Esophagus muscularis mucosa (tissue), 4 donors: ENCODE data around the gene HNRNPA1. TPM values are rescaled to one million over a fixed set of nuclear protein-coding genes. Genes with fewer than 3 reads are reported as not detected.

ENCODE experiments used
- DNase-seq: peaks from one replicate; pipeline ENCODE4 v3.0.0-alpha.2; 2017; ENCODE audit errors: extremely low spot score
- H3K27ac ChIP-seq, 4 donors: fragments of 200-600 bp; sonication (generic); replicated peaks in 1 of 4; 1 replicate in 3 of 4; 2 replicates in 1 of 4; pipeline ENCODE4 v1.5.1; 2016 to 2019; ENCODE audit warnings: mild to moderate bottlenecking in 1 of 4
- H3K27me3 ChIP-seq, 4 donors: fragments of 200-600 bp; sonication (generic); one replicate each; pipeline versions ENCODE4 v1.5.1 to v1.6.0; 2016 to 2019
- H3K36me3 ChIP-seq, 4 donors: fragments of 200-600 bp; sonication (generic); one replicate each; pipeline ENCODE4 v1.5.1; 2016 to 2019
- H3K4me1 ChIP-seq, 4 donors: fragments of 200-600 bp; sonication (generic); one replicate each; pipeline ENCODE4 v1.5.1; 2016 to 2019
- H3K4me3 ChIP-seq, 4 donors: fragments of 200-600 bp; sonication (generic); 1 replicate in 2 of 4; 2 replicates in 2 of 4; pipeline ENCODE4 v1.5.1; 2016 to 2019; ENCODE audit warnings: mild to moderate bottlenecking in 4 of 4, moderate library complexity in 1 of 4
- H3K9me3 ChIP-seq, 4 donors: fragments of 200-600 bp; sonication (generic); 1 replicate in 3 of 4; 2 replicates in 1 of 4; pipeline ENCODE4 v1.5.1; 2016 to 2019
- CTCF ChIP-seq, 3 experiments: fragments of 200-600 bp in 2 of 3; fragments of 450-650 bp in 1 of 3; sonication (generic) in 2 of 3; IDR thresholded peaks; one replicate each; pipeline ENCODE4 v1.5.1; 2017 to 2019; ENCODE audit warnings: antibody characterized with exemption in 3 of 3, mild to moderate bottlenecking in 2 of 3, moderate library complexity in 1 of 3
- EP300 ChIP-seq: sonication (generic); formaldehyde crosslinking; IDR thresholded peaks from one replicate; pipeline ENCODE4 v1.6.1; 2017; ENCODE audit warnings: antibody characterized with exemption
- POLR2A ChIP-seq: fragments of 450-650 bp; IDR thresholded peaks from one replicate; pipeline ENCODE4 v1.6.1; 2017; ENCODE audit warnings: antibody characterized with exemption, moderate library complexity, mild to moderate bottlenecking, low read depth
- POLR2AphosphoS5 ChIP-seq, 2 donors: sonication (generic); formaldehyde crosslinking; IDR thresholded peaks; one replicate each; pipeline ENCODE4 v1.6.1; 2017; ENCODE audit warnings: antibody characterized with exemption in 2 of 2
- WGBS: methylation state at CpG from one replicate; pipeline ENCODE4 v1.1.5; 2018; 5-methylcytosine and 5-hydroxymethylcytosine counted together
- intact Hi-C: fragments of 100-400 bp; cut with DNase I; formaldehyde crosslinking; loops from one replicate; pipeline ENCODE4 v1.15.1; 2023
- total RNA-seq, 4 donors: library from RNA; depleted of rRNA; stranded (reverse); fragments of >200 nt; gene quantifications; one replicate each; pipeline versions ENCODE4 v1.1.0 to v1.2.1, GENCODE V29; 2016

HNRNPA1 gene
- total RNA-seq, 4 donors from 2014 or later, result 216 to 368 (median 270) TPM

DNA sequence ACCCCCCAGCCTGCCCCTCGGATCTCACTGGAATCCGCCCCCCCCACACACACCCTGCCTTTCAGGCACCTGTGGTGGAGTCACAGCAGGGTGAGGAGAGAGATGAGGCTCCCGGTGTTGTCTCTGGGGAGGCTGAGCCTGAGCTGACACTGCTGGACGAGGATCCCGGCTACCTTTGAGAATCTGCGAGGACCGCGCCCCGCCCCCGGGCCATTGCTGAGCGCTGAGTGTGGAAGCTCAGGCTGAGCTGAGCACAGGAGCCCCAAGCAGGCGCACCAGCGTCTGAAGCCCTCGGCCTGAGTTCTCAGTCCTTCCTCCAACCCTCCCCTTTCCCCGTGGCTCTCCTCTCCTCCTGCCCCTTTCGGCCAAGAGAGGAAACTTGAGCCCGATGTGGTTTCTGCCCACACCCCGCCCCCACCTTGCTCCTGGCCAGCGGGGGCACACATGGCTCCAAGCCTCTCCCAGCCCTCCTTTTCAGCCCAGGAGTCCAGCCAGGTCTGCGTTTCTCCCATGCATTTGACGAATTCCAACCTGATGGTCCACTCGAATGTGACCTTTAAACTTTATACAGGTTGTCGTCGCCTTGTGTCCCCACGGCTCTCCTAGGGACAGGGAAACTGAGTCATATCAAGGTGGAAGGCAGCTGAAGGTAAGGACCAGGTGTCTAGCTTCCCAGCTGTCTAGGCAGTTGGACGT lies 20.4 kb downstream of the HNRNPA1 start, which contains the start of gene NFE2:
Gene NFE2 (minus strand): TSS at position 284 of the 696 bp plus-strand sequence. CDS start 5,767 bp downstream, outside the sequence.
- Histone ChIP-seq H3K27ac (no peak within 1 kb of the TSS), H3K27me3 (peaks cover 0 to 58% (median 10%) of the 10 kb centered on the region in 4 donors), H3K4me1 (peaks cover 8 to 20% (median 15%) of the 10 kb centered on the region in 4 donors), H3K4me3 (peak within 1 kb of the TSS; percentile 28 to 46 (median 33)), H3K9me3 (no peaks in the 10 kb centered on the region), H3K36me3 (no peaks in the 10 kb centered on the region)
- no peak for DNase-seq
- TF ChIP-seq EP300, result no peak
- no peak for TF ChIP-seq POLR2A
- TF ChIP-seq CTCF (IDR thresholded peaks at IDR 0.05), result no peak
- no peak for TF ChIP-seq POLR2AphosphoS5 (IDR thresholded peaks at IDR 0.05)
- intact Hi-C loops, result no loop called here
- WGBS, result 9% methylated on average over 18 of the region's 26 CpGs

DNA sequence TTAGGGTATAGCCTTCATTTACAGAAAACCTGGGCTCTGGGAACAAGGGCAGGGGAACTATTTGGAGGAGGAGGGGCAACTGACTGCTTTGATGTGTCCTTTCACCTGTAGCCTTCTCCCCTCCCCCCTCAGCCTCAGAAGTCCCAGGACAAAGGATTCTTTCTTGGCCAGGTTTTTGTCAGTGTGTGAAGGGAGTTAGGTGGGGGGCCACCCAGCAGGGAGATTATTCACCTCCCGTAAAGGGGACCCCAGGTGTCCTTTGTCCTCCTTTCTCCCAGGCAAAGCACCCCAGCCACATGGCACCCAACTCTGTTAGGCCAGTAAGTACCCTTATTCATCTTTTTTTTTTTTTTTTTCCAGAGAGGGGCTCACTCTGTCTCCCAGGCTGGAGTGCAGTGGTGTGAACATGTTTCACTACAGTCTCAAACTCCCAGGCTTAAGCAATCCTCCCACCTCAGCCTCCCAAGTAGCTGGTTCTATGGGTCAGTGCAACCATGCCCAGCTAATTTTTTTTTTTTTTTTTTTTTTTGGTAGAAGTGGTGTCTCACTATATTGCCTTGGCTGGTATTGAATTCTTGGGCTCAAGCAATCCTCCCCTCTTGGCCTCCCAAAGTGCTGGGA lies 21.0 kb downstream of the HNRNPA1 start:
- WGBS, result 76% methylated on average over 1 of the region's 1 CpG
- H3K36me3 ChIP-seq, result no peaks in the 10 kb centered on the region
- H3K4me1 ChIP-seq, result peaks cover 8 to 20% (median 15%) of the 10 kb centered on the region in 4 donors
- H3K27me3 ChIP-seq, result peaks cover 0 to 56% (median 10%) of the 10 kb centered on the region in 4 donors
- peak overlapping the region in 1 of 4 donors; percentile 31 for H3K4me3 ChIP-seq
- H3K27ac ChIP-seq, result no peak overlapping the region
- intact Hi-C loops, result no loop called here
- no peak for TF ChIP-seq CTCF (IDR thresholded peaks at IDR 0.05)
- TF ChIP-seq POLR2AphosphoS5 (IDR thresholded peaks at IDR 0.05), result no peak
- TF ChIP-seq POLR2A, result no peak
- no peak for DNase-seq
- H3K9me3 ChIP-seq, result no peaks in the 10 kb centered on the region

- no peak overlapping the region for H3K27ac ChIP-seq
- H3K4me1 ChIP-seq, result peaks cover 8 to 20% (median 15%) of the 10 kb centered on the region in 4 donors
- no peak for TF ChIP-seq POLR2AphosphoS5 (IDR thresholded peaks at IDR 0.05)
- no peak for TF ChIP-seq CTCF (IDR thresholded peaks at IDR 0.05)
- TF ChIP-seq POLR2A, result no peak
- TF ChIP-seq EP300, result no peak
- DNase-seq, result no peak
- H3K36me3 ChIP-seq, result no peaks in the 10 kb centered on the region
- peaks cover 0 to 38% (median 10%) of the 10 kb centered on the region in 4 donors for H3K27me3 ChIP-seq
- intact Hi-C loops, result no loop called here
- no peaks in the 10 kb centered on the region for H3K9me3 ChIP-seq
- H3K4me3 ChIP-seq, result no peak overlapping the region
These were observed 23.1 kb downstream of the HNRNPA1 start for GRCh38 chr12:54303640-54304039.

- Histone ChIP-seq H3K36me3 (no peaks in the 10 kb centered on the region), H3K27ac (no peak overlapping the region), H3K4me1 (peaks cover 8 to 20% (median 15%) of the 10 kb centered on the region in 4 donors), H3K9me3 (no peaks in the 10 kb centered on the region), H3K27me3 (peaks cover 0 to 33% (median 9%) of the 10 kb centered on the region in 4 donors), H3K4me3 (no peak overlapping the region)
- peak; percentile 93 for DNase-seq
- WGBS, result 16% methylated on average over 7 of the region's 12 CpGs
- no peak for TF ChIP-seq POLR2AphosphoS5 (IDR thresholded peaks at IDR 0.05)
- TF ChIP-seq EP300, result no peak
- no peak for TF ChIP-seq POLR2A
- no peak for TF ChIP-seq CTCF (IDR thresholded peaks at IDR 0.05)
- intact Hi-C loops, result no loop called here
These were observed 23.8 kb downstream of the HNRNPA1 start for GRCh38 chr12:54304187-54304810.
